Neural progenitor cell (in vitro differentiated cells): ENCODE results near the gene TNNC2. TPM values are rescaled to one million over a fixed set of nuclear protein-coding genes. Genes with fewer than 3 reads are reported as not detected.
A peak's percentile ranks its signal among the peaks of the same experiment; 100 is the strongest.
"Not testable (repeated sequence)": the region's sequence is repeated elsewhere in the genome, so short reads cannot be mapped to it uniquely, and the experiment has no call there.

Experiments used
- DNase-seq: peaks from one replicate; pipeline ENCODE4 v3.0.0-alpha.2; 2016; ENCODE audit warnings: low spot score
- H2AFZ ChIP-seq: fragments of 200-600 bp; sonication (generic); replicated peaks from 2 replicates; pipeline ENCODE4 v1.6.1; 2016; ENCODE audit warnings: antibody characterized with exemption
- H3F3A ChIP-seq: fragments of 200-600 bp; sonication (generic); 2 replicates; pipeline ENCODE4 v1.6.1; 2016; ENCODE audit warnings: antibody characterized with exemption, low read depth
- H3K27ac ChIP-seq: fragments of 200-600 bp; sonication (generic); 2 replicates; pipeline ENCODE4 v1.5.1; 2016; ENCODE audit warnings: mild to moderate bottlenecking
- H3K27me3 ChIP-seq: fragments of 200-600 bp; sonication (generic); 2 replicates; pipeline ENCODE4 v1.6.1; 2016; ENCODE audit warnings: mild to moderate bottlenecking, moderate library complexity
- H3K36me3 ChIP-seq: fragments of 200-600 bp; sonication (generic); 2 replicates; pipeline ENCODE4 v1.5.1; 2016
- H3K4me1 ChIP-seq: fragments of 200-600 bp; sonication (generic); 2 replicates; pipeline ENCODE4 v1.6.1; 2016; ENCODE audit warnings: mixed run types
- H3K4me2 ChIP-seq: fragments of 200-600 bp; sonication (generic); 2 replicates; pipeline ENCODE4 v1.6.1; 2016
- H3K4me3 ChIP-seq: fragments of 200-600 bp; sonication (generic); 2 replicates; pipeline ENCODE4 v1.5.1; 2016
- H3K79me2 ChIP-seq: fragments of 200-600 bp; sonication (generic); 2 replicates; pipeline ENCODE4 v1.6.1; 2016; ENCODE audit warnings: low read depth
- H3K9ac ChIP-seq: fragments of 200-600 bp; sonication (generic); 2 replicates; pipeline ENCODE4 v1.6.1; 2016
- H3K9me3 ChIP-seq: fragments of 200-600 bp; sonication (generic); 2 replicates; pipeline ENCODE4 v1.5.1; 2016; ENCODE audit warnings: low read depth
- H4K20me1 ChIP-seq: fragments of 200-600 bp; sonication (generic); 2 replicates; pipeline ENCODE4 v1.6.1; 2016; ENCODE audit warnings: low read depth
- H3K27ac Mint-ChIP-seq: 3 replicates; pipeline ENCODE4 v1.8.0; 2021; ENCODE audit warnings: mixed read lengths
- H3K27me3 Mint-ChIP-seq: 2 replicates; pipeline ENCODE4 v1.8.0; 2022; ENCODE audit warnings: low read depth, mild to moderate bottlenecking, inconsistent platforms, moderate library complexity, mixed read lengths; ENCODE audit not compliant: insufficient read depth
- H3K36me3 Mint-ChIP-seq: 3 replicates; pipeline ENCODE4 v1.8.0; 2021; ENCODE audit warnings: mixed read lengths
- H3K4me1 Mint-ChIP-seq: 3 replicates; pipeline ENCODE4 v1.8.0; 2021; ENCODE audit warnings: mixed read lengths
- H3K4me3 Mint-ChIP-seq: 3 replicates; pipeline ENCODE4 v1.8.0; 2021; ENCODE audit warnings: mild to moderate bottlenecking, moderate library complexity, mixed read lengths
- H3K9me3 Mint-ChIP-seq: 3 replicates; pipeline ENCODE4 v1.8.0; 2020; ENCODE audit warnings: mixed read lengths
- EZH2 ChIP-seq: fragments of 200-600 bp; sonication (generic); IDR thresholded peaks from 2 replicates; pipeline ENCODE4 v1.6.1; 2017; ENCODE audit warnings: antibody characterized with exemption, mild to moderate bottlenecking, moderate library complexity
- EZH2phosphoT487 ChIP-seq: fragments of 200-600 bp; sonication (generic); IDR thresholded peaks from 2 replicates; pipeline ENCODE4 v1.6.1; 2017; ENCODE audit warnings: antibody characterized with exemption
- total RNA-seq: library from RNA; depleted of rRNA; stranded (reverse); fragments of >200 nt; gene quantifications from 2 replicates; pipeline ENCODE4 v1.2.3, GENCODE V29; 2015; ENCODE audit warnings: low replicate concordance
- TF ChIP-seq, protein P1 (sequence below): fragments of 200-600 bp; sonication (generic); IDR thresholded peaks from 2 replicates; pipeline ENCODE4 v1.5.1; 2017; ENCODE audit warnings: antibody characterized with exemption, mild to moderate bottlenecking

Gene TNNC2
- total RNA-seq, 1 donor from 2014 or later = not detected

DNA sequence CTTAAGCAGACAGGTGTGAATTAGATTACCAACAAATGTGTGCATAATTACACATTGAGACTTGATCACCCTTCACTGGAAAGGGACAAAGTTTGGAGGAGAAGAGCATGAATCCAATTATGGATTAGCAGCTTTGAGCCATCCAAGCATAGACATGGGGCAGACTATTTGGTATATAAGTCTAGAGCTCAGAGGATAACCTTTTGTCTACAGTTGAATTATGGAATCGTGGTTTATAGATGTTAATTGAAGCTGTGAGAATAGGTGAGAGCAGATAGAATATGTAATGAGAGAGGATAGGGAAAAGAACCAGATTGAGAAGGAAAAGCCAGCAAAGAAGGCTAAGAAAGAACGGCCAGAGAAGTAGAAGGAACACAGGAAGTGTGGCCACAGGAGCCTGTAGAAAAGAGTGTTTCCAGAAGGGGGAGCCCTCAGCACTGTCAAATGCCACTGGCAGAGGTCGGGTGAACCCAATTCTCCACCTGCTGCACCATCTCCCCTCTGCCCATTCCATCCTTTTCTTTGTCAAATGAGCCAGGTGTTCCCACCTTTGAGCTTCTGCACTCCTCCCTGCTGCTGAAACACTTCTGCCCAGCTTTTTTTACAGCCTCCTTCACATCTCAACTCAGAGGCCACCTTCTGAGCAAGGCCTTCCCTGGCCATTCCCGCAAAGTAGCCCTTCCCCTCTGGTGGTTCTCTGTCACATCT, 28.0 kb downstream of the TNNC2 start:
- Histone ChIP-seq H3K9me3 (no peaks in the 10 kb centered on the region), H3K27ac (no peak overlapping the region), H3K79me2 (no peaks in the 10 kb centered on the region), H2AFZ (no peak overlapping the region), H3K4me2 (no peak overlapping the region), H3F3A (peaks cover 13% of the 10 kb centered on the region), H3K9ac (no peak overlapping the region), H3K4me1 (no peaks in the 10 kb centered on the region), H4K20me1 (peaks cover 3% of the 10 kb centered on the region), H3K27me3 (no peaks in the 10 kb centered on the region), H3K4me3 (no peak overlapping the region), H3K36me3 (peaks cover 2% of the 10 kb centered on the region)
- Mint-ChIP-seq H3K4me1 (peaks cover 2% of the 10 kb centered on the region), H3K36me3 (peaks cover 12% of the 10 kb centered on the region), H3K9me3 (no peaks in the 10 kb centered on the region), H3K4me3 (no peak overlapping the region), H3K27me3 (no peaks in the 10 kb centered on the region), H3K27ac (no peak overlapping the region)
- no peak for TF ChIP-seq EZH2
- no peak for TF ChIP-seq EZH2phosphoT487
- TF ChIP-seq, protein P1, sequence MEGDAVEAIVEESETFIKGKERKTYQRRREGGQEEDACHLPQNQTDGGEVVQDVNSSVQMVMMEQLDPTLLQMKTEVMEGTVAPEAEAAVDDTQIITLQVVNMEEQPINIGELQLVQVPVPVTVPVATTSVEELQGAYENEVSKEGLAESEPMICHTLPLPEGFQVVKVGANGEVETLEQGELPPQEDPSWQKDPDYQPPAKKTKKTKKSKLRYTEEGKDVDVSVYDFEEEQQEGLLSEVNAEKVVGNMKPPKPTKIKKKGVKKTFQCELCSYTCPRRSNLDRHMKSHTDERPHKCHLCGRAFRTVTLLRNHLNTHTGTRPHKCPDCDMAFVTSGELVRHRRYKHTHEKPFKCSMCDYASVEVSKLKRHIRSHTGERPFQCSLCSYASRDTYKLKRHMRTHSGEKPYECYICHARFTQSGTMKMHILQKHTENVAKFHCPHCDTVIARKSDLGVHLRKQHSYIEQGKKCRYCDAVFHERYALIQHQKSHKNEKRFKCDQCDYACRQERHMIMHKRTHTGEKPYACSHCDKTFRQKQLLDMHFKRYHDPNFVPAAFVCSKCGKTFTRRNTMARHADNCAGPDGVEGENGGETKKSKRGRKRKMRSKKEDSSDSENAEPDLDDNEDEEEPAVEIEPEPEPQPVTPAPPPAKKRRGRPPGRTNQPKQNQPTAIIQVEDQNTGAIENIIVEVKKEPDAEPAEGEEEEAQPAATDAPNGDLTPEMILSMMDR = peak; percentile 71
- DNase-seq = peak; percentile 67

DNA sequence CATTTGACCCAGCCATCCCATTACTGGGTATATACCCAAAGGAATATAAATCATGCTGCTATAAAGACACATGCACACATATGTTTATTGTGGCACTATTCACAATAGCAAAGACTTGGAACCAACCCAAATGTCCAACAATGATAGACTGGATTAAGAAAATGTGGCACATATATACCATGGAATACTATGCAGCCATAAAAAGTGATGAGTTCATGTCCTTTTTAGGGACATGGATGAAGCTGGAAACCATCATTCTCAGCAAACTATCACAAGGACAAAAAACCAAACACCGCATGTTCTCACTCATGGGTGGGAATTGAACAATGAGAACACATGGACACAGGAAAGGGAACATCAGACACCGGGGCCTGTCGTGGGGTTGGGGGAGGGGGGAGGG, 29.2 kb downstream of the TNNC2 start:
- not testable (repeated sequence) for H3K9me3 Mint-ChIP-seq, H3K4me1 Mint-ChIP-seq, H3K4me3 ChIP-seq, H3K79me2 ChIP-seq, DNase-seq, H3K27me3 ChIP-seq, H2AFZ ChIP-seq, H3K27ac ChIP-seq, H3K9me3 ChIP-seq, H3K36me3 ChIP-seq, H3K4me1 ChIP-seq, H3K4me3 Mint-ChIP-seq, H4K20me1 ChIP-seq, H3K27ac Mint-ChIP-seq, H3K27me3 Mint-ChIP-seq, H3K4me2 ChIP-seq, H3K9ac ChIP-seq
- peaks cover 12% of the 10 kb centered on the region for H3K36me3 Mint-ChIP-seq
- H3F3A ChIP-seq = peaks cover 13% of the 10 kb centered on the region

DNA sequence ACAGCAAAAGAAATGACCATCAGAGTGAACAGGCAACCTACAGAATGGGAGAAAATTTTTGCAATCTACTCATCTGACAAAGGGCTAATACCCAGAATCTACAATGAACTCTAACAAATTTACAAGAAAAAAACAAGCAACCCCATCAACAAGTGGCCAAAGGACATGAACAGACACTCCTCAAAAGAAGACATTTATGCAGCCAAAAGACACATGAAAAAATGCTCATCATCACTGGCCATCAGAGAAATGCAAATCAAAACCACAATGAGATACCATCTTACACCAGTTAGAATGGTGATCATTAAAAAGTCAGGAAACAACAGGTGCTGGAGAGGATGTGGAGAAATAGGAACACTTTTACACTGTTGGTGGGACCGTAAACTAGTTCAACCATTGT, 29.6 kb downstream of the TNNC2 start:
- H3K9ac ChIP-seq, H3K9me3 ChIP-seq, H3K27ac Mint-ChIP-seq, H3K79me2 ChIP-seq, H3K4me3 ChIP-seq, H3K4me2 ChIP-seq, H3K9me3 Mint-ChIP-seq, H3K36me3 ChIP-seq, H3K4me3 Mint-ChIP-seq, H2AFZ ChIP-seq, H3K27me3 Mint-ChIP-seq, H4K20me1 ChIP-seq, H3K27ac ChIP-seq, DNase-seq, H3K4me1 ChIP-seq, H3K4me1 Mint-ChIP-seq, H3K27me3 ChIP-seq: not testable (repeated sequence)
- H3F3A ChIP-seq = peaks cover 13% of the 10 kb centered on the region
- peaks cover 12% of the 10 kb centered on the region for H3K36me3 Mint-ChIP-seq

DNA sequence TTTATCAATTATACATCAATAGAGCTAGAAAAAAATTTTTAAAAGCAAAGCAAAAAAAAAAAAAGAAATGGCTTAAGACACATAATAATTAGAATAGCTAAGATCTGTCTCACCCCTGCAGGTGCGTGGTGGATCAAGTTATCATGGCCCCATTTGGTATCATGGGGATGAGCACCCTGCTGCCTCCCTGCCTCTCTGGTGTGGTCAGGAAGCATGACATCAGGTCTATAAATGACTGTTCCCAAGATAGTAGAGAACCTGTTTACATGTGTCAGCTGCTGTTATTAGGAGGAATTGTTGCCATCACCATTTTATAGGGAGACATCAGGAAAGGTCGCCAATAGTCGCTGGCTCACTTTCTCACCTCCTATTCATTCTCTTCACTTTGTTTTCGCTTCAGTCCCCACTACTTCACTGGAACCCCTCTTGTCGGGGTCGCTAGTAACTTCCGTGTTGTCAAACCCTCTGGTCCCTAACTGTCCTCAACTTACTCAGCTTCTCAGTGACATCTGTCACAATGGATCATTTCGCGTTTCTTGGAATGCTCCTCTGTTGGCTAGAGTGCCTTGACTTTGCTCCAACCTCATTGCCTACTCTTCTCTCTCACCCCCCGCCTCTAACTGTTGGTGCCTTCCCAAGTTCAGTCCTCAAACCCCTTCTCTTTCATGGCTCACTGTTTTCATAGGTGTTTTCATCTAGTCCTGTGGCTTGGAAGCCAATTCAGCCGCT, 30.6 kb downstream of the TNNC2 start:
- no peaks in the 10 kb centered on the region for H3K27me3 ChIP-seq
- H3K4me3 ChIP-seq = no peak overlapping the region
- H3K9me3 ChIP-seq = no peaks in the 10 kb centered on the region
- H3K79me2 ChIP-seq = peaks cover 14% of the 10 kb centered on the region
- DNase-seq = no peak
- Mint-ChIP-seq H3K9me3 (no peaks in the 10 kb centered on the region), H3K27me3 (peaks cover 2% of the 10 kb centered on the region), H3K4me3 (no peak overlapping the region), H3K27ac (no peak overlapping the region), H3K36me3 (peaks cover 12% of the 10 kb centered on the region), H3K4me1 (peaks cover 10% of the 10 kb centered on the region)
- peaks cover 13% of the 10 kb centered on the region for H3F3A ChIP-seq
- peaks cover 10% of the 10 kb centered on the region for H4K20me1 ChIP-seq
- H3K9ac ChIP-seq = no peak overlapping the region
- no peak overlapping the region for H3K27ac ChIP-seq
- H3K36me3 ChIP-seq = peaks cover 2% of the 10 kb centered on the region
- H2AFZ ChIP-seq = no peak overlapping the region
- no peak overlapping the region for H3K4me2 ChIP-seq
- peaks cover 7% of the 10 kb centered on the region for H3K4me1 ChIP-seq
- TF ChIP-seq EZH2phosphoT487 (no peak), EZH2 (no peak)
- TF ChIP-seq, protein P1 = no peak
